Adrenal gland (tissue), 12 donors: ENCODE measurements around the gene SLC35F1. TPM values are rescaled to one million over a fixed set of nuclear protein-coding genes. Genes with fewer than 3 reads are reported as not detected.

Source experiments
- DNase-seq, 7 donors: peaks; one replicate each; pipeline ENCODE4 v3.0.0-alpha.2; 2019 to 2020
- H3K27ac ChIP-seq, 5 donors: fragments of 200-600 bp; sonication (generic) in 4 of 5; 1 replicate in 3 of 5; 2 replicates in 2 of 5; pipeline versions ENCODE4 v1.5.1 to v1.8.0; 2016 to 2020; ENCODE audit warnings: mild to moderate bottlenecking in 1 of 5
- H3K27me3 ChIP-seq: fragments of 200-600 bp; 2 replicates; pipeline ENCODE4 v1.8.0; 2021
- H3K36me3 ChIP-seq, 2 donors: fragments of 200-600 bp; replicated peaks in 1 of 2; 1 replicate in 1 of 2; 2 replicates in 1 of 2; pipeline versions ENCODE4 v1.5.1 to v1.8.0; 2018 to 2022
- H3K4me1 ChIP-seq, 2 donors: fragments of 200-600 bp; replicated peaks in 1 of 2; 1 replicate in 1 of 2; 2 replicates in 1 of 2; pipeline versions ENCODE4 v1.5.1 to v1.8.0; 2018 to 2021
- H3K4me3 ChIP-seq, 4 donors: fragments of 200-600 bp; sonication (generic) in 3 of 4; one replicate each; pipeline ENCODE4 v1.5.1; 2016 to 2018
- H3K9me3 ChIP-seq, 3 donors: fragments of 200-600 bp; sonication (generic) in 1 of 3; replicated peaks in 1 of 3; 1 replicate in 2 of 3; 2 replicates in 1 of 3; pipeline versions ENCODE4 v1.5.1 to v1.8.0; 2016 to 2021
- CTCF ChIP-seq, 6 experiments: fragments of 450-650 bp in 4 of 6; fragments of 200-600 bp in 2 of 6; sonication (generic) in 1 of 6; IDR thresholded peaks; 1 replicate in 5 of 6; 2 replicates in 1 of 6; pipeline versions ENCODE4 v1.5.1 to v1.8.0; 2016 to 2021; ENCODE audit warnings: antibody characterized with exemption in 6 of 6, mild to moderate bottlenecking in 2 of 6, moderate library complexity in 1 of 6
- POLR2A ChIP-seq, 2 donors: fragments of 450-650 bp; IDR thresholded peaks; one replicate each; pipeline ENCODE4 v1.6.1; 2017; ENCODE audit warnings: antibody characterized with exemption in 2 of 2, mild to moderate bottlenecking in 2 of 2, moderate library complexity in 1 of 2
- WGBS, 4 donors: extraction: QIAGEN DNeasy Blood & Tissue Kit in 2 of 4; methylation state at CpG; one replicate each; pipeline versions ENCODE4 v1.1.5 to v1.1.7; 2013 to 2017; 5-methylcytosine and 5-hydroxymethylcytosine counted together
- intact Hi-C, 2 donors: fragments of 100-400 bp; cut with DNase I; formaldehyde crosslinking; loops; one replicate each; pipeline versions ENCODE4 v1.14.1 to v1.15.0; 2022 to 2023
- polyA plus RNA-seq, 3 donors: library from polyadenylated mRNA; stranded (reverse); fragments of 200-250 nt in 2 of 3; fragments of 350-450 nt in 1 of 3; fragmentation: Illumina TruSeq in 1 of 3; extraction: RNeasy Lipid Tissue Mini Kit (QIAGEN cat#74804) in 1 of 3; gene quantifications; one replicate each; pipeline ENCODE4 v1.2.3, GENCODE V29; 2013 to 2014
- total RNA-seq, 9 donors: library from RNA; depleted of rRNA in 4 of 9; stranded (reverse); fragments of >200 nt in 4 of 9; fragments of 120-200 nt in 1 of 9; fragmentation: NEBNext Ultra II Directional in 1 of 9; extraction: Animal tissue kit (Norgen Biotek cat#: 25700) in 1 of 9; gene quantifications; one replicate each; pipeline versions ENCODE4 v1.1.0 to v1.2.4, GENCODE V29; 2013 to 2023
- donor health status: healthy with polysubstance abuse.
- donor health status: Bipolar disorder and iron deficiency.
- donor health status: DM: yes; HTN: yes; CAD: no.
- donor health status: DM: no; HTN: no; CAD: no.
- donor health status: DM: no; HTN: no; CAD: no.
- donor health status: DM: yes; HTN: yes; CAD: no.

Gene SLC35F1
- total and polyA plus RNA-seq, 12 donors: 0.32 to 4.0 (median 1.7) TPM

GRCh38 chr6:117938311-117938995 lies 31.4 kb downstream of the SLC35F1 start:
- peak in 6 of 7 donors; percentile 15 to 24 (median 20) for DNase-seq
- WGBS, 4 donors: 67 to 74% (median 70%) methylated on average over 5 of the region's 5 CpGs
- TF ChIP-seq POLR2A (IDR thresholded peaks at IDR 0.05) (no peak), CTCF (IDR thresholded peaks at IDR 0.05) (no peak)
- Histone ChIP-seq H3K27me3 (no peaks in the 10 kb centered on the region), H3K9me3 (no peaks in the 10 kb centered on the region), H3K27ac (no peak overlapping the region), H3K4me3 (no peak overlapping the region), H3K4me1 (no peaks in the 10 kb centered on the region), H3K36me3 (no peaks in the 10 kb centered on the region)
- intact Hi-C loops: no loop called here

GRCh38 chr6:117947234-117947633 lies 40.2 kb downstream of the SLC35F1 start:
- WGBS, 4 donors: 76 to 90% (median 78%) methylated on average over 1 of the region's 1 CpG
- H3K27ac ChIP-seq: no peak overlapping the region
- intact Hi-C loops: no loop called here
- TF ChIP-seq POLR2A (IDR thresholded peaks at IDR 0.05) (no peak), CTCF (IDR thresholded peaks at IDR 0.05) (no peak)
- no peak overlapping the region for H3K4me3 ChIP-seq
- no peaks in the 10 kb centered on the region for H3K4me1 ChIP-seq
- H3K9me3 ChIP-seq: no peaks in the 10 kb centered on the region
- no peak for DNase-seq
- H3K27me3 ChIP-seq: no peaks in the 10 kb centered on the region
- H3K36me3 ChIP-seq: no peaks in the 10 kb centered on the region

GRCh38 chr6:117951783-117952182 lies 44.7 kb downstream of the SLC35F1 start:
- H3K4me3 ChIP-seq: no peak overlapping the region
- H3K27me3 ChIP-seq: no peaks in the 10 kb centered on the region
- H3K4me1 ChIP-seq: no peaks in the 10 kb centered on the region
- 31 to 51% (median 41%) methylated on average over 3 of the region's 3 CpGs for WGBS, 4 donors
- H3K27ac ChIP-seq: no peak overlapping the region
- no peak for TF ChIP-seq CTCF (IDR thresholded peaks at IDR 0.05)
- TF ChIP-seq POLR2A (IDR thresholded peaks at IDR 0.05): no peak
- DNase-seq: no peak
- H3K36me3 ChIP-seq: no peaks in the 10 kb centered on the region
- intact Hi-C loops: no loop called here
- no peaks in the 10 kb centered on the region for H3K9me3 ChIP-seq

GRCh38 chr6:117955684-117956256 lies 48.7 kb downstream of the SLC35F1 start:
- no peak for DNase-seq
- H3K27ac ChIP-seq: no peak overlapping the region
- H3K4me1 ChIP-seq: no peaks in the 10 kb centered on the region
- intact Hi-C loops: no loop called here
- no peaks in the 10 kb centered on the region for H3K36me3 ChIP-seq
- H3K9me3 ChIP-seq: no peaks in the 10 kb centered on the region
- no peaks in the 10 kb centered on the region for H3K27me3 ChIP-seq
- no peak for TF ChIP-seq POLR2A (IDR thresholded peaks at IDR 0.05)
- TF ChIP-seq CTCF (IDR thresholded peaks at IDR 0.05): no peak
- no peak overlapping the region for H3K4me3 ChIP-seq
- WGBS, 4 donors: 76 to 94% (median 85%) methylated on average over 2 of the region's 2 CpGs
